Neural cell (in vitro differentiated cells): ENCODE results near the gene TACO1.

ENCODE experiments used
- EP300 ChIP-seq: fragments of 450-650 bp; conservative IDR thresholded peaks from 2 replicates; pipeline ENCODE4 v1.6.1; 2014; ENCODE audit warnings: antibody characterized with exemption, mild to moderate bottlenecking, moderate library complexity; ENCODE audit not compliant: poor library complexity, severe bottlenecking
- TF ChIP-seq, protein P1 (sequence below): fragments of 450-650 bp; IDR thresholded peaks from 2 replicates; pipeline ENCODE4 v1.5.1; 2014; ENCODE audit warnings: antibody characterized with exemption, mild to moderate bottlenecking, moderate library complexity; ENCODE audit not compliant: poor library complexity, severe bottlenecking

DNA sequence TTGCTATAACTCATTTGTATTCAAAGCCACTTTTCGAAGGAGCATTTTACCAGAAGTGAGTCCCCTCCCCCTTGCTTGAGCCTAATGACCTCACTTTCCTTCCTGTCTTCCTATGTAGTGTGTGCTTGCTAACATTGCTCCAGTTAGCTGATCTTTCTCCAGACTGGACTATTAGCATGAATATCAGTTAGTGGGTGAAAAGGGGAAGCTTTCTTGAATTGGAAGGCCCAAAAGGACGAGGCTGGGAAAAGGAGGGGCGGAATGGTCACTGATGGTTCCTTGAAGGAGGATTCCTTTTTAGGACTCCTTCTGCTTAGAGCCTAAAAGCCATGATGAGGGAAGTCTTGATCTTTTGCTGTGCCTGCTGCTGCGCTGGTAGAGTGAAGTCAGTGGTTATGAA, 33.5 kb downstream of the TACO1 start:
- no peak for TF ChIP-seq EP300
- TF ChIP-seq, protein P1, sequence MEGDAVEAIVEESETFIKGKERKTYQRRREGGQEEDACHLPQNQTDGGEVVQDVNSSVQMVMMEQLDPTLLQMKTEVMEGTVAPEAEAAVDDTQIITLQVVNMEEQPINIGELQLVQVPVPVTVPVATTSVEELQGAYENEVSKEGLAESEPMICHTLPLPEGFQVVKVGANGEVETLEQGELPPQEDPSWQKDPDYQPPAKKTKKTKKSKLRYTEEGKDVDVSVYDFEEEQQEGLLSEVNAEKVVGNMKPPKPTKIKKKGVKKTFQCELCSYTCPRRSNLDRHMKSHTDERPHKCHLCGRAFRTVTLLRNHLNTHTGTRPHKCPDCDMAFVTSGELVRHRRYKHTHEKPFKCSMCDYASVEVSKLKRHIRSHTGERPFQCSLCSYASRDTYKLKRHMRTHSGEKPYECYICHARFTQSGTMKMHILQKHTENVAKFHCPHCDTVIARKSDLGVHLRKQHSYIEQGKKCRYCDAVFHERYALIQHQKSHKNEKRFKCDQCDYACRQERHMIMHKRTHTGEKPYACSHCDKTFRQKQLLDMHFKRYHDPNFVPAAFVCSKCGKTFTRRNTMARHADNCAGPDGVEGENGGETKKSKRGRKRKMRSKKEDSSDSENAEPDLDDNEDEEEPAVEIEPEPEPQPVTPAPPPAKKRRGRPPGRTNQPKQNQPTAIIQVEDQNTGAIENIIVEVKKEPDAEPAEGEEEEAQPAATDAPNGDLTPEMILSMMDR, result no peak
